Brain pericyte (primary cell): ENCODE measurements around the gene ENTPD6.
A peak's percentile ranks its signal among the peaks of the same experiment; 100 is the strongest.
"Not testable (repeated sequence)": the region's sequence is repeated elsewhere in the genome, so short reads cannot be mapped to it uniquely, and the experiment has no call there.

ENCODE experiments used
- DNase-seq: peaks from one replicate; pipeline ENCODE4 v3.0.0-alpha.2; 2012; ENCODE audit warnings: low read depth, low spot score

Gene ENTPD6

DNA sequence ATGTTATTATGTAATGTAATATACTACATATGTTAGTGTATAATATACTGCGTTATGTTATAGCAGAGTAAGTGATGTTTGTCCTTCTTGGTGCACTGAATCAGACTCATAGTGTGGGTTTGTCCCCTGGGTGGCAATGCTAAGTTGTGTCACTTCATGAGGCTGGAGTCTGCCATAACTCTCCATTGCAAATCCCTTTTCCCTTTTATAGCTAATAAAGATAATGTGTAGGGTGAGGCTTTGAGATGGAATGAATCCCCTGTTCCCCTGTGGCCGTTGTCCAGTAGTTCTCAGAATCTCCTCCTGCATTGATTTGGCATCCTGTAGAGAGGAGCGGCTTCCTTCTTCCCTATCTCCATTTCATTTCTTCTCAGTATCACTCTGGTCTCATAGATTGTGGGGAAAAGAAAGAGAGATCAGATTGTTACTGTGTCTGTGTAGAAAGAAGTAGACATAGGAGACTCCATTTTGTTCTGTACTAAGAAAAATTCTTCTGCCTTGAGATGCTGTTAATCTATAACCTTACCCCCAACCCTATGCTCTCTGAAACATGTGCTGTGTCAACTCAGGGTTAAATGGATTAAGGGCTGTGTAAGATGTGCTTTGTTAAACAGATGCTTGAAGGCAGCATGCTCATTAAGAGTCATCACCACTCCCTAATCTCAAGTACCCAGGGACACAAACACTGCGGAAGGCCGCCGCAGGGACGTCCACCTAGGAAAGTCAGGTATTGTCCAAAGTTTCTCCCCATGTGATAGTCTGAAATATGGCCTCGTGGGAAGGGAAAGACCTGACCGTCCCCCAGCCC lies 45.5 kb downstream of the ENTPD6 start:
- DNase-seq, result not testable (repeated sequence)

DNA sequence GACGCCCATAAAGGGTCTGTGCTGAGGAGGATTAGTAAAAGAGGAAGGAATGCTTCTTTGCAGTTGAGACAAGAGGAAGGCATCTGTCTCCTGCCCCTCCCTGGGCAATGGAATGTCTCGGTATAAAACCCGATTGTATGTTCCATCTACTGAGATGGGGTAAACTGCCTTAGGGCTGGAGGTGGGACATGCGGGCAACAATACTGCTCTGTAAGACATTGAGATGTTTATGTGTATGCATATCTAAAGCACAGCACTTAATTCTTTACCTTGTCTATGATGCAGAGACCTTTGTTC lies 46.1 kb downstream of the ENTPD6 start:
- DNase-seq, result not testable (repeated sequence)

DNA sequence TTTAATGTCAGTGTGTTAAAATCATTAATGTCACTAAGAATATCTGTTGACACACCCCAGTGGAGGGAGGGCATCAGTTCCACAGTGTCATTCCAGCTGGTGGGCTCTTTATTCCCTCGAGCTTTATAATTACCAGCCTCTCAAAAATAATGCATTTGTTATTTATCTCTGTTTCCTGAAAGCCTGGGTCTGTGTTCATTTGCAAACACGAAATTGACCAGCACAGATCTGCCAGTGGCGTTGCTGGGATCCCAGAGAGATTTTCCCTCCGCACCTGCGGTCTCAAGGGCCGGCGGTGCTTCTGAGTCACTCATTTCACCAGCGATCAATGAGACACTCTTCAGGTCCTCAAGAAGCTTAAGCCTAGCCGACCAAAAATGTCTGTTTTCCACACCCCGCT lies 46.7 kb downstream of the ENTPD6 start:
- DNase-seq, result no peak

DNA sequence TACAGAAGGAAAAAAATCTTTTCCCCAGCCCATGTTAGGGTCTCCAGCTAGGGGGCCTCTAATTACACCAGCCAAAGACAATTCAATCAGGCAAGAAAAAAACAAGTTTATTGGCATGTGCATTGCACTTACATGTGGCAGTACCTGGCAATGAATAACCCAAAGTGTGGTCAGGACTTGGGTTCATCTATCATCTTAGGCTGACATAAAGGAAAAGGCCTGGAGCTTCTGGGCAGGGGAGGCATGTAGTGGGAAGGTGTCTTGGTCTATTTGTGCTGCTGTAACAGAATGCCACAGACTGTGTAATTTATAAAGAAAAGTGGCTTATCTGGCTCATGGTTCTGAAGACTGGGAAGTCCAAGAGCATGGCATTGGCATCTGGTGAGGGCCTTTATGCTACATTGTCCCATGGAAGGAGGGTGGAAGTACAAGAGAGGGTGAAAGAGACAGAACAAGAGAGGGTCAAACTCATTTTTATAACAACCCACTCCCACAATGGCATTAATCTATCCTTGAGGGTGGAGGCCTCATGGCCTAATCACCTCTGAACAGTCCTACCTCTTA lies 48.0 kb downstream of the ENTPD6 start:
- DNase-seq, result no peak

DNA sequence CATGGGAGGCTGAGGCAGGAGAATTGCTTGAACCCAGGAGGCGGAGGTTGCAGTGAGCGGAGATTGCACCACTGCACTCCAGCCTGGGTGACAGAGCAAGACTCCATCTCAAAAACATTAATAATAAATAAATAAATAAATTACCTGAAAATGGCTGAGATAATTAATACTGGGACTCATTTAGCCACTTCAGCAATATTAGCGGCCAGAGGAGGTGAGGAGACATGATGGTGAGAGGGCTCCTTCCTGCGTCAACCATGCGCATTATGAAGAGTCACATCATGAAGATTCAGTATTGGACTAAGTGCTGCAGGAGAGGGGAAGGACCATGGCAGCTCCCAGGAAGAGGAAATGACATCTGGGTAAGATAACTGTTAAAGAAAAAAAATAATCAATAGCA lies 49.5 kb downstream of the ENTPD6 start:
- no peak for DNase-seq

DNA sequence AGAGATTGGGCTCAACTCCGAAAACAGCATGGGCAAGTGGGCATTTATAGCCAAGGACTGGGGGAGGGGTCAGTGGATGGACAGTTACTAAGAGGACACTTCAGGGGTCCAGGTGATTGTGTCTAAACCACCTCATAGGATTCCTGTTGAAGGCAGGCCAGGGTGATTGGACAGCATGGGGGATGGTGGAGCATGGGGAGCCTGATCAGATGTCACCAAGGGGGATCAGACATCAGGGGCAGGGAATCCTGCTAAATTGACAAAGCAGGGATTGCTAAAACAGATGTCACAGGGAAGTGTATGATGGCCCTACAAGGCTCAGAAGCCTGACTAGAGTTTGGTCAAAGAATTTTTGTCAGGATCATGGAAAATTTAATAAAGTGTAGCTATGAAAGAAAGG lies 49.9 kb downstream of the ENTPD6 start:
- no peak for DNase-seq

DNA sequence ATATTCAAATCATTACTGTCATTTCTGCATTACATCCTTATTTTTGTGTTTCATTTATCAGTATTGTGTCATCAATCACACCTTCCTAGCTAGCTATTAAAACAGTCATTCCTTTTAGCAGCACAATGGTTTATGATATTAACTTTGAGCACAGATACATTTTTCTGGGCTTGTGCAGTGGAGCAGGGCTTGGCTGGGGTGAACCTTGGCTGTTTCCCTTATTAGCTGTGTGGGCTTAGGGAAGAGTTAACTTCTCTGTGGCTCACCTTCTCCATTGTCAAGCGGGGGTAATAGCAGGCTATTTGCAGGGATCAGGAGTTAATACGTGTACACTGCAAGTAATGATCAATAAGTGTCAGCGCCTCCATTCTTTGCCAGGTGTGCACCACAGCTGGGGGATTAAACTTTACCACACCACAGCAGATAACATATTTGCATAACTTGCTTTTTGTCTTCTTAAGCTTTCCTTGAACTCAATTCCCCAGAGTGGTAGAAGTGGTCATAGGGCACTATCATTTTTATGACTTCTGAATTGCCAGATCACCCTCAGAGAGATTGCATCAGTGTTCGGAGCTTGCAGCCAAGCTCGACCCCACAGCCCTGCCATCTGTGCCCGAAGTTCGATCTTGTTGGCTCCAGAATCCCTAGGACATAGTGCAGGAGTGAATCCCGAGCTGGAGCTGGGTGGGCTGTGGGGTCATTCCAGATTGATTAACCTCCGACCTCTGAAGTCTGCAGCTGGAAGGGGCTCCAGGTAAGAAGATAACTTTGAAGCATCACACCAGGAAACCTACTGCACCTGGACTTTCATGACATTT lies 50.9 kb downstream of the ENTPD6 start:
- no peak for DNase-seq

DNA sequence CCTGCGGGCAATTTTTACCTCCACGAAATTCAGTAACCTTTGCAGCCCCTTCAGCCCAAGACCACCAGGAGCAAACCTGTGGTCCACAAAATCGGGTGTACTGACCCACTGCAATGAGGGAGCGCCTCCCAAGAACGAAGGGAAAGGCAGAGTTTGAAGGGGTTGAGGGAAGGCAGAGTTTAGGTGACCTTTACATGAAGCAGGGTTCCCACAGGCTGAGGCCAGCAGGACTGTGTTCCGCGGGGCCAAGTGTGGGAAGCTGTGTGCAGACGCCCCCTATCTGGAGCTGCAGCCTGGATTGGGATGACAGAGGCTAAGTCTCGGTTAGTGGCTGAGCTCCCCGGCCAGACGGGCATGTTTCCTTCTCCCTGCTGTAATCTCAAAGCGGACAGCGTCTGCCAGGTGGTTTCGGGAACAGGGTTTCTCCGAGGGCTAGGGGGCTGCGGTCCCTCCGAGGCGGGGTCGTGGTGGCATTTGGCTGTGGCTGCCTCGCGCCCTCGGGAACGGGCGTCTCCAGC lies 51.5 kb downstream of the ENTPD6 start:
- DNase-seq, result no peak

DNA sequence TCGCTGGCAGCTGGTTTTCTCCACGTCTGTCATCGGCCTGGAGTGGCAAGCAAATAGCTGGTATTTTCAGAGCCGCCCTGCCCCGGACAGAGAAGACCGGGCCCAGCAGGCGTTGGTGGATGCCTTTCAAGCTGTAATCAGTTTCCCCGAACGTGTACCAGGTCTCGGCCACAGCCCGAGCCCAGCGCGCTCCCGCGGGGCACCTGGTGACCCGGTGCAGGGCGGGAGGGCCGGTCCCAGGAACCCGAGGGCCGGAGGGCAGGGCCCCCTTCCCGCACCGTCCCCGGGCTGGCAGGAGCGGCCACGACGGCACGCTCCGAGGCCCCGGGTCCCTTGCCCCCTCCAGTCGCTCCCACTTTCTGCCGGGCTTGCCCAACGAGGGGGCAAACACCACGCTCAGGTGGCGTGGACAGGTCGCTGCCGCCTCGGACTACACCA lies 52.0 kb downstream of the ENTPD6 start:
- no peak for DNase-seq

DNA sequence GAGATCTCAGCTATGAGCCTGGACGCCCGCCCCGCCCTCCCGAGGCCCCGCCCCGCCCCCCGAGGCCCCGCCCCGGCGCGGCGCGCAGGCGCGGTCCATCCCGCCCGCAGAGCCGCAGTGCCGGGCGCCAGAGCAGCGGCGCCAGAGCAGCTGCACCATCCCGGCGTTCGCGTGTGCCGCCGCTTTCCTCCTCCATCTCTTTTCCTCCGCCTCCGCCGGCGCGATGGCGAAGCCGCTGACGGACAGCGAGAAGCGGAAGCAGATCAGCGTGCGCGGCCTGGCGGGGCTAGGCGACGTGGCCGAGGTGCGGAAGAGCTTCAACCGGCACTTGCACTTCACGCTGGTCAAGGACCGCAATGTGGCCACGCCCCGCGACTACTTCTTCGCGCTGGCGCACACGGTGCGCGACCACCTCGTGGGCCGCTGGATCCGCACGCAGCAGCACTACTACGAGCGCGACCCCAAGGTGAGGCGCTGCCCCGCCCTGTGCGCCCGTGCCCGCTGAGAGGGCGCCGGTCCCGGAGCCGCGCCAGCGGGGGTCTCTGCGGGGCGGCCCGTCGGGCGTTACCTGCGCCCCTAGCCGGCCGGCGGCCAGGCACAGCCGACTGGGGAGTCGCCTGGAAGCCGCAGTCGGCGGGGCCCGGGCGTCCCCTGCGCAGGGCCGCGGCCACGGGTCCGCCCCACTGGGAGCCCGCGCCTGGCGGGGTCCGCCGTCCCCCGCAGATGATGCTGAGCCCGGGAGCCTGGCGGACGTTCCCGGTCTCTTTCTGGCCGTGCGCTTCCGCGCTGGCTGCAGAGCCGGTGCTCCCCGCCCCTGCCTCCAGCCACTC lies 52.7 kb downstream of the ENTPD6 start, which contains the start of gene PYGB:
TSS of gene PYGB (plus strand) at position 130 of the 830 bp plus-strand sequence. CDS start at position 224, 94 bp downstream.
- DNase-seq, result peak; percentile 64

DNA sequence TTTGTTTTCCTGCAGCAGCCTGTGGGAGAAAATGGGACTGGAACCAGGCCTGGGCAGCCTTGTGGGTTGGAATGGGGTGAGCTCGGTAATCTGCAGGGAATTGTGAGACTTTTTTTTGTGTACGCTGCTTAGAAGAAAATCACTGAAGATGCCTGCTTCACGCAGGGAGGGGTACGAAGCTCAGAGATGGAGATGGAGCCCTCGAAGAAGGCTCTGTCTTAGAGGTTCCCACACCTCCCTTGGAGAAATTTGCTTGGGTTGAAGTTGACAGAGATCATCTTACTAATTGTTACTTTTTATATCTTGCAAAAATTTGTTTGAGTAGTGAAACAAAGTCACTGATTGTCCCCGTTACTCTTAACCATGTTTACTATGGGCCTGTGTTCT lies 53.3 kb downstream of the ENTPD6 start:
- DNase-seq, result no peak

DNA sequence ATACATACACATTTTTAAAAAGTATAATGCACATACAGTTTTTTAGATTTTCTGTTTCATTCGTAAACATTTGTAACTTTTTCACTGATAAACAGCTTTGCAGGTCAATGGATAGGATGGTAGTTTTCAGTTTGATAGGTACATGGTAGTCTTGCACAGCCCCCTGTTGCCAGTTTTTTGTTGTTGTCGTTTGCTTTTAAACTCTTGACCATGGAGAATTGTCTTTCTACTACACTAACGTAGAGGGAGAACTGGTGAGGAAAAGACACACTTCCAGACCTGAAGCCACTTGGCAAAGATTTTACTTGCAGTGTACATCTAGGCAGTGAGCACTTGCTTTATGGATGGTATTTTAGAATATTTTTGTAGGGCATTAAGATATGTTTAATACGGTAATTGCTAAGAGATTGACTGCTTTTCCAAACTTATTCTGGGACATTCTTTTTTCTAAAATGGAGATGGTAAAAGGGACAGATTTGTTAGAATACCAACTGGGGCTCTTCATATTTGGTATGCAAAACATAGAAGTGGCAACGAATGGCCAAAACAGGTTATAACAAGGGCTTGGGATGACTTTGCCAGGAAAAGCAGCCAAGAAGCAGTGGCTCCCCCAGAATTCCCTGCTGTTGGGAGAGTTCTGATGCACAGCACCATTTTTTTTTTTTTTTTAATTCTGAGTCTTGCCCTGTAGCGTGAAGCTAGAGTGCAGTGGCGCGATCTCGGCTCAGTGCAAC lies 53.9 kb downstream of the ENTPD6 start:
- DNase-seq, result no peak

DNA sequence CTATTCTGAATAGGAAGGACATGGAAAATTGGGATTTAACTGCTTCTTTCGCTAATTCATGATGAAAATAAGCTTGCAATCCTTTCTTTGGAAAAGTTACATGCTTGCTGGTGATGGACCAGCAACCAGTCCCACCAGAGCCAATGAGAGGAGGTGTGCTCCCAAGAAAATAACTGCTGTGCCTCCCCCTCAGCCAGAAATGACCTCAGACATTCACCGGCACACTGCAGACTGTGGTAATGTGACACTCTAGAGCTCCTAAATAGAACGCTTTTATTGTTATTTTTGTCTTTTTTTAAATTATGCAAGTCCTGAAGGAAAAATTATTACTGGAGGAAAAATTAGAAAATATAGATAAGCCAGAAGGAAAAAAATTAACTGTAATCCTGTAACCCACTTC lies 55.0 kb downstream of the ENTPD6 start:
- no peak for DNase-seq

DNA sequence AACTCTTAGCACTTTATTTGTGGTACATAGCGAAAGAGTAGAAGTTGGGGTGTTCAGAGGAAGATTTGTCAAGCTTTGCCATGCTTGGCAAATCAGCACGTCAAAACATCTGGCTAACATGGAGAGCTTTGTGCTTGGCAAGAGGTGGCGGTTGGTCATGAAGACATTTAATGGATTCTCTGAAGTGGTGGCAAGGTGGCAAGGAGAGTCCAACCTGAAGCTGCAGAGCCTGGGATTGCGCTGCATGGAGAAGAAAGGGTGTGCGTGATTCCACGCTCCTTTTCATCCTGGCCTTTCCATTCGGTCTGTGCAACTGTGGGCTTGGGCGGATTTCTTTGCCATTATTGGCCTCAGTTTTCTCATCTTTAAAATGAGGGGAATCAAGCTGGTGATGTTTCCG lies 55.5 kb downstream of the ENTPD6 start:
- DNase-seq, result no peak

DNA sequence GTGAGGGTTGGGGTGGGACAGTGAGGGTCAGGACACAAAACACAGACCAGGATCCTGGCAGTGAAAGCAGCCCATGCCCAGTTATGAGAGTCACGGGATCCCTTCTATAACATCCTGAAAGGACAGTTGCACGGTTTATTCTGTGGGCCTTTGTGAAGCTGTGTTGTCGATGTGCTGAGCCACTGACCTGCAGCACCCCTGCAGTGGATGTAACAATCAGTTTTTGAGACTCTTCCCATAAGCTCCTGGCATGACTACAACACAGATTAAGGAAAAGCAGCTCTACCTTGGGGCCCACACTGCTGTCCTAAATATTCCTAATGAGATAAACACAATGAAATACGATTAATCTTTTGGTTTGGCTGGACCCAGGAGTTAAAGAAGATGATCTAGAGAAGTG lies 56.0 kb downstream of the ENTPD6 start:
- DNase-seq, result no peak

DNA sequence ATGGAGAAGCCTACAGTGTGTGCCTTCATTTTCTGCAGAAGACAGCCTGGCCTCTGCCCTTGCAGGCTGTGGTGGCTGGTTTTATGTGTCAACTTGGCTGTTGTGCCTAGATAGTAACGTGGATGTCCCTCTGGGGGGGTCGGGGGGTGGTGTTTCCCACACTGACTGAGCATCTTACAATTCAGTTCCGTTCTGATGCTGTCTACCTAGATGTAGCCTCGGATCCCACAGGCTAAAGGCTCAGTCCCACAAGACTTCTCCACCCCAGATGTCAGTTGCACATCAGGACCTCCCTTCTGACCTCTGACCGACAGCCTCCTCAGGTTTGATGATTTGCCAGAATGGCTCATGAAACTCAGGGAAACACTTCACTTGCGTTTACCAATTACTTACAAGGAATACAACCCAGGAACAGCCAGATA lies 56.7 kb downstream of the ENTPD6 start:
- DNase-seq, result no peak

DNA sequence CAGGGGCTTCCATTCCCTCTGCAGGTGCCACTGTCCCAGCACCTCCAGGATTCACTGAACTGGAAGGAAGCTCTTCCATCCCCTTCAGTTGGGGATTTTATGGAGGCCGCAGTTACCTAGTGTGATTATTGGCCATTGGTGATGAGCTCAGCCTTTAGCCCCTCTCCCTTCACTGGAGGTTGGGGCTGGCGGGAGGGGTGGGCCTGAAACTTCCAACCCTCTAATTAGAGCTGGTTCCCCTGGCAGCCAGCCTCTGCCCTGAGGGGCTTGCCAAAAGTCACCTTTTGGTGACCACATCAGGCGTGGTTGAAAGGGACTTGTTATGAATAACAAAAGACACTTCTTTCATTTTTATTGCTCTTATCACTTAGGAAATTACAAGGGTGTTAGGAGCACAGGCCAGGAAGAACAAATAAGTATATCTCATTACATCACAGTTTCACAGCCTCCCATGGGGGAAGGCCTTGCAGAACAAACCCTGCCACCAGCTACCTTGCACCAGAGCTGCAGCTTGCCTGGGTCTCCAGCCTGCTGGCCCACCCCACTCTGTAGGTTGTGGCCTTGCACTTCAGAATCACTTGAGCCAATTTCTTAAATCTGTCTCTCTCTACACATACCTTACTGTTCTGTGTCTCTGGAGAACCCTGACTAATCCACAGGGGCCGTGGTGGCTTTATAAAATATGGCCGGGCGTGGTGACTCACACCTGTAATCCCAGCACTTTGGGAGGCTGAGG lies 57.3 kb downstream of the ENTPD6 start:
- DNase-seq, result no peak

DNA sequence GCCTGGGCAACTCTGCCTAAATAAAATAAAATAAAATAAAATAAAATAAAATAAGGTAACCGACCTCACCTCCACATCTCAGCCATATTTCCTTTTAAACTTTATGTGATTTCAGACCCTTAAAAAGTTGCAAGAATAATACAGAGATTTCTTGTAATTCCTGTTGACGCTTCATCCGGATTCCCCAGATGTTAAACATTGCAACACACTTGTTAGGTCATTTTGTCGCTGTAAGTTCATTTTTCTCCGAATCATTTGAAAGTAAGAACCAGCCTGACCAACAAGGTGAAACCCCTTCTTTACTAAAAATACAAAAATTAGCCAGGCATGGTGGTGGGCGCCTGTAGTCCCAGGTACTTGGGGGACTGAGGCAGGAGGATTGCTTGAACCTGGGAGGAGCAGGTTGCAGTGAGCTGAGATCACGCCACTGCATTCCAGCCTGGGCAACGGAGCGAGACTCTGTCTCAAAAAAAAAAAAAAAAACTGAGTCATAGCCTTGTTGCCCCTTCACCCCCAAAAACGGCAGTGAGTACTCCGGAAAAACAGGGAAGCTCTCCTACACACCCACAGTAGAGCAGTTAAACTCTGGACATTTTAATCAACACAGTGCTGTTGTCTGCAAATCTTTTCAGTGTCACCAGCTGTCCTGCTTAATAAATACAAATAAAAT lies 58.2 kb downstream of the ENTPD6 start:
- no peak for DNase-seq

DNA sequence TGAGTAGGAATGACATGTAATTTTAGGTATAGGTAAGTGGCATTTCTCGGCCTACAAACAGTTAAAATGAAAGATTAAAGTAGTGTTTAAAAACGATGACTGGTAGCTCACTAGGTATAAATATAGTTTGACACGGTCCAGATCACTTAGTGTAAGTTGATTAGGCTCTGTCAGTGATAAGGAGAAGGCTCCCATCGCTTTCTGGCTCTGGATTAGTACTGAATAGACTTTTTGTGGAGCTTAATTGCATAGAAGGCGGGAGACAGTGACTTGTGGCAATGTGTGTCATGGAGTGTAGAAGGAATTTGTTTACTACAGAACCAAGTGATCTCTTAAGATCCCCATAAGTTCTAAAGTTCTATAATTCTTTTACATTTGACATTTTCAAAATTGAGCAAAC lies 59.1 kb downstream of the ENTPD6 start:
- DNase-seq, result no peak
